NCI-H345 treated with DMSO at 0.1 percent for 48 hours (cell line): ENCODE measurements around the gene ANTXRL.
"Not testable (repeated sequence)": the region's sequence is repeated elsewhere in the genome, so short reads cannot be mapped to it uniquely, and the experiment has no call there.

ENCODE experiments used
- DNase-seq: peaks from one replicate; lab custom pipeline; 2025; ENCODE audit not compliant: unreplicated experiment; lab: John Stamatoyannopoulos, UW

The ANTXRL gene

GRCh38 chr10:46286991-46287693 is at the start of gene ANTXRL:
Gene ANTXRL, plus strand, starts transcription at chr10:46286997. Its CDS starts 266 bp downstream, at chr10:46287263.
- no peak for DNase-seq

GRCh38 chr10:46237815-46238510 is 48.8 kb upstream of the ANTXRL start:
- no peak for DNase-seq

- DNase-seq, result no peak
Measured at GRCh38 chr10:46239247-46239646, 47.5 kb upstream of the ANTXRL start.

GRCh38 chr10:46239993-46240683 is 46.7 kb upstream of the ANTXRL start:
- no peak for DNase-seq

GRCh38 chr10:46240684-46241565 is 45.9 kb upstream of the ANTXRL start:
- no peak for DNase-seq

- DNase-seq, result no peak
Measured at GRCh38 chr10:46245381-46245900, 41.4 kb upstream of the ANTXRL start.

- not testable (repeated sequence) for DNase-seq
Measured at GRCh38 chr10:46246400-46247180, 40.2 kb upstream of the ANTXRL start.

- no peak for DNase-seq
Measured at GRCh38 chr10:46247181-46247475, 39.7 kb upstream of the ANTXRL start.

- no peak for DNase-seq
Measured at GRCh38 chr10:46247808-46248569, 38.8 kb upstream of the ANTXRL start.

- no peak for DNase-seq
Measured at GRCh38 chr10:46248651-46249146, 38.1 kb upstream of the ANTXRL start.

- DNase-seq, result not testable (repeated sequence)
Measured at GRCh38 chr10:46249617-46250344, 37.0 kb upstream of the ANTXRL start.

GRCh38 chr10:46250481-46250880 is 36.3 kb upstream of the ANTXRL start:
- no peak for DNase-seq

GRCh38 chr10:46250898-46251856 is 35.6 kb upstream of the ANTXRL start:
- DNase-seq, result no peak

- no peak for DNase-seq
Measured at GRCh38 chr10:46251857-46252847, 34.6 kb upstream of the ANTXRL start.

GRCh38 chr10:46253076-46254006 is 33.5 kb upstream of the ANTXRL start:
- no peak for DNase-seq
